Loucy (cell line): Measurements from ENCODE around the gene DNAJC1.

ENCODE experiments used
- H2AFZ ChIP-seq: fragments of 200-600 bp; sonication (generic); 2 replicates; pipeline ENCODE4 v1.6.0; 2016; ENCODE audit warnings: antibody characterized with exemption, mild to moderate bottlenecking, low read length, moderate library complexity
- H3F3A ChIP-seq: fragments of 200-600 bp; 2 replicates; pipeline ENCODE4 v1.6.0; 2016; ENCODE audit warnings: antibody characterized with exemption, low read depth, mild to moderate bottlenecking
- H3K27me3 ChIP-seq: fragments of 200-600 bp; sonication (generic); 2 replicates; pipeline ENCODE4 v1.6.1; 2014; ENCODE audit warnings: low read length, mild to moderate bottlenecking; ENCODE audit not compliant: insufficient read depth, poor library complexity, severe bottlenecking
- H3K36me3 ChIP-seq: fragments of 200-600 bp; sonication (generic); 2 replicates; pipeline ENCODE4 v1.6.1; 2016; ENCODE audit warnings: low read length; ENCODE audit not compliant: insufficient read depth
- H3K4me1 ChIP-seq: fragments of 200-600 bp; sonication (generic); 2 replicates; pipeline ENCODE4 v1.5.1; 2014; ENCODE audit warnings: low read length, mild to moderate bottlenecking; ENCODE audit not compliant: insufficient read depth, poor library complexity, severe bottlenecking
- H3K4me2 ChIP-seq: fragments of 200-600 bp; sonication (generic); 2 replicates; pipeline ENCODE4 v1.6.0; 2014; ENCODE audit warnings: antibody characterized with exemption, low read length, low read depth, mild to moderate bottlenecking; ENCODE audit not compliant: poor library complexity, severe bottlenecking
- H3K4me3 ChIP-seq: fragments of 200-600 bp; sonication (generic); 2 replicates; pipeline ENCODE4 v1.5.1; 2014; ENCODE audit warnings: low read length, mild to moderate bottlenecking, mixed read lengths; ENCODE audit not compliant: poor library complexity, severe bottlenecking
- H3K79me2 ChIP-seq: fragments of 200-600 bp; sonication (generic); 2 replicates; pipeline ENCODE4 v1.6.1; 2014; ENCODE audit warnings: low read length; ENCODE audit not compliant: insufficient read depth
- H3K9ac ChIP-seq: fragments of 200-600 bp; sonication (generic); 2 replicates; pipeline ENCODE4 v1.6.0; 2014; ENCODE audit warnings: mild to moderate bottlenecking, low read depth, low read length, moderate library complexity; ENCODE audit not compliant: poor library complexity, severe bottlenecking
- H3K9me2 ChIP-seq: fragments of 200-600 bp; sonication (generic); replicated peaks from 2 replicates; pipeline ENCODE4 v1.6.1; 2016; ENCODE audit warnings: low read depth, low read length, mixed read lengths
- H3K9me3 ChIP-seq: fragments of 200-600 bp; sonication (generic); 2 replicates; pipeline ENCODE4 v1.6.1; 2014; ENCODE audit warnings: mild to moderate bottlenecking, antibody characterized with exemption, low read length, low read depth; ENCODE audit not compliant: insufficient read depth
- H4K20me1 ChIP-seq: fragments of 200-600 bp; sonication (generic); 2 replicates; pipeline ENCODE4 v1.6.0; 2014; ENCODE audit warnings: antibody characterized with exemption, low read length, mild to moderate bottlenecking; ENCODE audit not compliant: insufficient read depth, poor library complexity, severe bottlenecking
- EZH2phosphoT487 ChIP-seq: fragments of 200-600 bp; IDR thresholded peaks from 2 replicates; pipeline ENCODE4 v1.6.1; 2018; ENCODE audit warnings: antibody characterized with exemption, mild to moderate bottlenecking, moderate library complexity, borderline replicate concordance
- TF ChIP-seq, protein P1 (sequence below): fragments of 200-600 bp; sonication (generic); conservative IDR thresholded peaks from 2 replicates; pipeline ENCODE4 v1.5.1; 2014; ENCODE audit warnings: mild to moderate bottlenecking, antibody characterized with exemption, low read length

The DNAJC1 gene

GRCh38 chr10:21769041-21769440, 234.5 kb downstream of the DNAJC1 start:
- H3K4me1 ChIP-seq: no peaks in the 10 kb centered on the region
- no peaks in the 10 kb centered on the region; the same call in 1 of the 2 replicates for H3K9me3 ChIP-seq
- no peaks in the 10 kb centered on the region for H4K20me1 ChIP-seq
- no peak overlapping the region for H3K9ac ChIP-seq
- H3F3A ChIP-seq: no peaks in the 10 kb centered on the region
- H3K4me2 ChIP-seq: no peak overlapping the region
- H3K27me3 ChIP-seq: no peaks in the 10 kb centered on the region
- no peaks in the 10 kb centered on the region for H3K9me2 ChIP-seq
- H3K4me3 ChIP-seq: no peak overlapping the region
- peaks cover 18% of the 10 kb centered on the region for H3K36me3 ChIP-seq
- no peaks in the 10 kb centered on the region for H3K79me2 ChIP-seq
- TF ChIP-seq, protein P1, sequence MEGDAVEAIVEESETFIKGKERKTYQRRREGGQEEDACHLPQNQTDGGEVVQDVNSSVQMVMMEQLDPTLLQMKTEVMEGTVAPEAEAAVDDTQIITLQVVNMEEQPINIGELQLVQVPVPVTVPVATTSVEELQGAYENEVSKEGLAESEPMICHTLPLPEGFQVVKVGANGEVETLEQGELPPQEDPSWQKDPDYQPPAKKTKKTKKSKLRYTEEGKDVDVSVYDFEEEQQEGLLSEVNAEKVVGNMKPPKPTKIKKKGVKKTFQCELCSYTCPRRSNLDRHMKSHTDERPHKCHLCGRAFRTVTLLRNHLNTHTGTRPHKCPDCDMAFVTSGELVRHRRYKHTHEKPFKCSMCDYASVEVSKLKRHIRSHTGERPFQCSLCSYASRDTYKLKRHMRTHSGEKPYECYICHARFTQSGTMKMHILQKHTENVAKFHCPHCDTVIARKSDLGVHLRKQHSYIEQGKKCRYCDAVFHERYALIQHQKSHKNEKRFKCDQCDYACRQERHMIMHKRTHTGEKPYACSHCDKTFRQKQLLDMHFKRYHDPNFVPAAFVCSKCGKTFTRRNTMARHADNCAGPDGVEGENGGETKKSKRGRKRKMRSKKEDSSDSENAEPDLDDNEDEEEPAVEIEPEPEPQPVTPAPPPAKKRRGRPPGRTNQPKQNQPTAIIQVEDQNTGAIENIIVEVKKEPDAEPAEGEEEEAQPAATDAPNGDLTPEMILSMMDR: no peak
- TF ChIP-seq EZH2phosphoT487: no peak
- no peak overlapping the region for H2AFZ ChIP-seq

DNA sequence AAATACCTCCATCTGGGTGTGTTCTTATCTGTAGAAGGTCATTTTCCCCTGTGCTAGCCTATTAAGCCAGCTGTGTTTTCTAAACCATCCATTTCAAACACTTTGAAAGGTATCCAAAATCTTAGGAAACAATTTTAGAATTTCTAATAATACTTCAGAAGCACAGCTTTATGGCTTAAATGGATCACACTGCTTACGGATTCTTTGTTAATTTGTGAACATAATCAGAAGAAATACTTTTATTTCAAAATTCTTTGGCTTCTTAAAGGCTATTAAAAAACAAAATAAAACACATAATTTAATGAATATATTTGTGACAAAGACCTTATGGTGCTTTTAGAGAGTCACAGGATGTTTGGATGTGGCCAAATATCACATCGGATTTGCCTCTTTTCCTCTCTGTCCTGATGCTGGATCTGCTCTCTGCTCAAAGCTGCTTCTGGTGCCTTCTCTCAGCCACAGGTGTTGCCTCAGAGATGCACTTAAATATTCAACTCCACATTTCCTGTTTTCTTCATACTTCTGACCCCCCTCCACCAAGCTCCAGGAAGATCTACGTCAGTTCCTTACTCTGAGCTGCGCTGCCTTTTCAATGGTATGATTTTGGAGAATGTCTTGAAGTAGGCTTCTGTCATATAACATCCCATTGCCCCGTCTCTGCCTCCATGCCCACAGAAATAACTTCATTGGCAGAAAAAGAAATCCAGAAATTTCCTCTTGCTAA, 238.9 kb downstream of the DNAJC1 start:
- no peaks in the 10 kb centered on the region for H3K27me3 ChIP-seq
- TF ChIP-seq, protein P1: no peak
- TF ChIP-seq EZH2phosphoT487: no peak
- H3F3A ChIP-seq: no peaks in the 10 kb centered on the region
- H4K20me1 ChIP-seq: no peaks in the 10 kb centered on the region
- no peaks in the 10 kb centered on the region for H3K79me2 ChIP-seq
- H3K9ac ChIP-seq: no peak overlapping the region
- no peak overlapping the region for H2AFZ ChIP-seq
- H3K4me2 ChIP-seq: no peak overlapping the region
- no peaks in the 10 kb centered on the region for H3K9me3 ChIP-seq
- H3K9me2 ChIP-seq: no peaks in the 10 kb centered on the region
- peaks cover 6% of the 10 kb centered on the region; the same call in 1 of the 2 replicates for H3K36me3 ChIP-seq
- H3K4me1 ChIP-seq: no peaks in the 10 kb centered on the region
- no peak overlapping the region for H3K4me3 ChIP-seq

- H3K27me3 ChIP-seq: no peaks in the 10 kb centered on the region
- no peak overlapping the region for H3K4me2 ChIP-seq
- no peak overlapping the region for H3K9ac ChIP-seq
- peaks cover 37% of the 10 kb centered on the region; the same call in 1 of the 2 replicates for H3K36me3 ChIP-seq
- H4K20me1 ChIP-seq: no peaks in the 10 kb centered on the region
- no peaks in the 10 kb centered on the region for H3K9me3 ChIP-seq
- H3K9me2 ChIP-seq: no peaks in the 10 kb centered on the region
- no peaks in the 10 kb centered on the region for H3K4me1 ChIP-seq
- H3F3A ChIP-seq: no peaks in the 10 kb centered on the region
- H2AFZ ChIP-seq: no peak overlapping the region
- H3K4me3 ChIP-seq: no peak overlapping the region
- TF ChIP-seq, protein P1: no peak
- TF ChIP-seq EZH2phosphoT487: no peak
- no peaks in the 10 kb centered on the region for H3K79me2 ChIP-seq
Observed at GRCh38 chr10:21760332-21760731, 243.2 kb downstream of the DNAJC1 start.
